H1 (cell line): Measurements from ENCODE around the gene ANXA8. TPM values are rescaled to one million over a fixed set of nuclear protein-coding genes. Genes with fewer than 3 reads are reported as not detected.

ENCODE experiments used
- CTCF ChIA-PET: fragments of 300-600 bp; sonication (Branson Sonifier 250); formaldehyde crosslinking; loops from one replicate; lab custom pipeline; 2021; ENCODE audit not compliant: partially characterized antibody; lab: Charles Lee
- POLR2A ChIA-PET: fragments of 300-600 bp; sonication (Branson Sonifier 250); formaldehyde crosslinking; loops from one replicate; lab custom pipeline; 2021; ENCODE audit warnings: inconsistent platforms; ENCODE audit not compliant: partially characterized antibody; lab: Charles Lee
- DNase-seq, 2 experiments: peaks; one replicate each; pipeline versions ENCODE4 v3.0.0 to v3.0.0-alpha.2; 2010 to 2022; ENCODE audit warnings: low spot score in 2 of 2, low read depth in 1 of 2, mixed read lengths in 1 of 2
- FAIRE-seq: peaks from 2 replicates; lab custom pipeline; 2011; peaks lifted over from hg19 to GRCh38; lab: Jason Lieb, UNC
- H2AFZ ChIP-seq: 2 replicates; pipeline ENCODE4 v1.8.1; 2012; ENCODE audit warnings: low read length, inconsistent platforms
- H2AK5ac ChIP-seq: 2 replicates; pipeline ENCODE4 v1.6.1; 2013; ENCODE audit warnings: low read depth, low read length
- H2BK120ac ChIP-seq: replicated peaks from 2 replicates; pipeline ENCODE3; 2013; ENCODE audit warnings: low read depth, low read length, inconsistent platforms
- H2BK12ac ChIP-seq: 2 replicates; pipeline ENCODE4 v1.6.1; 2013; ENCODE audit warnings: low read depth, low read length
- H2BK15ac ChIP-seq: 2 replicates; pipeline ENCODE4 v1.6.1; 2013; ENCODE audit warnings: low read length
- H2BK20ac ChIP-seq: 2 replicates; pipeline ENCODE4 v1.6.1; 2013; ENCODE audit warnings: low read length
- H2BK5ac ChIP-seq: 2 replicates; pipeline ENCODE4 v1.6.1; 2013; ENCODE audit warnings: low read depth, low read length
- H3K14ac ChIP-seq: 2 replicates; pipeline ENCODE4 v1.6.1; 2013; ENCODE audit warnings: inconsistent platforms; ENCODE audit not compliant: insufficient read length
- H3K18ac ChIP-seq: 2 replicates; pipeline ENCODE4 v1.6.1; 2013; ENCODE audit warnings: low read length; ENCODE audit errors: extremely low read depth
- H3K23ac ChIP-seq: 2 replicates; pipeline ENCODE4 v1.6.1; 2013; ENCODE audit warnings: inconsistent platforms; ENCODE audit not compliant: insufficient read length
- H3K23me2 ChIP-seq: 2 replicates; pipeline ENCODE4 v1.6.1; 2013; ENCODE audit warnings: low read depth, low read length
- H3K27ac ChIP-seq: 2 replicates; pipeline ENCODE4 v1.6.1; 2011; ENCODE audit warnings: low read depth, low read length, inconsistent platforms
- H3K27me3 ChIP-seq, 4 experiments: replicated peaks in 1 of 4; 1 replicate in 1 of 4; 2 replicates in 3 of 4; pipeline versions ENCODE4 v1.6.1 to v1.8.1; 2011 to 2013; ENCODE audit warnings: low read length in 3 of 4, mild to moderate bottlenecking in 3 of 4, inconsistent platforms in 2 of 4, mixed read lengths in 2 of 4, moderate library complexity in 1 of 4; ENCODE audit not compliant: control insufficient read depth in 3 of 4, insufficient read depth in 3 of 4; ENCODE audit errors: extremely low read depth in 1 of 4
- H3K36me3 ChIP-seq, 4 experiments: 2 replicates each; pipeline versions ENCODE4 v1.6.1 to v1.8.1; 2011 to 2013; ENCODE audit warnings: mild to moderate bottlenecking in 4 of 4, low read length in 3 of 4, moderate library complexity in 2 of 4, control low read depth in 1 of 4, inconsistent platforms in 1 of 4; ENCODE audit not compliant: insufficient read depth in 4 of 4, control insufficient read depth in 2 of 4
- H3K4ac ChIP-seq: replicated peaks from 2 replicates; pipeline ENCODE3; 2013; ENCODE audit warnings: low read length, low read depth, mixed read lengths, inconsistent platforms; ENCODE audit not compliant: insufficient read length
- H3K4me1 ChIP-seq, 4 experiments: replicated peaks in 1 of 4; 1 replicate in 1 of 4; 2 replicates in 3 of 4; pipeline versions ENCODE4 v1.6.1 to v1.8.1; 2011 to 2013; ENCODE audit warnings: low read length in 3 of 4, inconsistent platforms in 2 of 4, mixed read lengths in 1 of 4; ENCODE audit not compliant: insufficient read depth in 4 of 4, control insufficient read depth in 3 of 4
- H3K4me2 ChIP-seq, 2 experiments: 2 replicates each; pipeline versions ENCODE4 v1.6.1 to v1.8.1; 2011 to 2013; ENCODE audit warnings: low read depth in 2 of 2, low read length in 2 of 2, control low read depth in 1 of 2, inconsistent platforms in 1 of 2, mild to moderate bottlenecking in 1 of 2; ENCODE audit not compliant: insufficient read depth in 1 of 2
- H3K4me3 ChIP-seq, 4 experiments: fragments of 200-600, 300-600 bp in 1 of 4; sonication (generic), shearing (Covaris generic), sonication (Bioruptor Twin) in 1 of 4; 2 replicates each; pipeline versions ENCODE4 v1.5.1 to v1.8.1; 2011 to 2016; ENCODE audit warnings: low read length in 4 of 4, low read depth in 3 of 4, control low read depth in 2 of 4, inconsistent platforms in 2 of 4, mild to moderate bottlenecking in 2 of 4, mixed read lengths in 1 of 4, moderate library complexity in 1 of 4; ENCODE audit not compliant: insufficient read depth in 2 of 4; ENCODE audit errors: extremely low read depth in 1 of 4
- H3K56ac ChIP-seq: replicated peaks from 2 replicates; pipeline ENCODE3; 2013; ENCODE audit warnings: low read depth, mild to moderate bottlenecking, mixed read lengths, low read length, inconsistent platforms; ENCODE audit not compliant: insufficient read length
- H3K79me1 ChIP-seq: 2 replicates; pipeline ENCODE4 v1.6.1; 2013; ENCODE audit warnings: low read depth, low read length, control low read depth
- H3K79me2 ChIP-seq, 2 experiments: 2 replicates each; pipeline versions ENCODE4 v1.6.1 to v1.8.1; 2012 to 2013; ENCODE audit warnings: low read length in 2 of 2, mild to moderate bottlenecking in 2 of 2, inconsistent platforms in 1 of 2; ENCODE audit not compliant: insufficient read depth in 2 of 2, control insufficient read depth in 1 of 2
- H3K9ac ChIP-seq, 4 experiments: replicated peaks in 1 of 4; 1 replicate in 1 of 4; 2 replicates in 3 of 4; pipeline versions ENCODE4 v1.6.1 to v1.8.1; 2011 to 2013; ENCODE audit warnings: low read depth in 3 of 4, low read length in 3 of 4, control low read depth in 2 of 4, mild to moderate bottlenecking in 2 of 4, moderate library complexity in 2 of 4, inconsistent platforms in 1 of 4; ENCODE audit errors: extremely low read depth in 1 of 4
- H3K9me3 ChIP-seq, 2 experiments: 2 replicates each; pipeline versions ENCODE4 v1.6.1 to v1.8.1; 2012 to 2013; ENCODE audit warnings: mild to moderate bottlenecking in 2 of 2, moderate library complexity in 2 of 2, control low read depth in 1 of 2, inconsistent platforms in 1 of 2, low read depth in 1 of 2, low read length in 1 of 2, mixed read lengths in 1 of 2; ENCODE audit not compliant: insufficient read depth in 2 of 2
- H4K20me1 ChIP-seq, 2 experiments: replicated peaks in 1 of 2; 2 replicates each; pipeline versions ENCODE3 to v1.8.1; 2011 to 2013; ENCODE audit warnings: inconsistent platforms in 2 of 2, low read length in 2 of 2, mild to moderate bottlenecking in 1 of 2; ENCODE audit not compliant: insufficient read depth in 2 of 2, control insufficient read depth in 1 of 2
- H4K5ac ChIP-seq: 2 replicates; pipeline ENCODE4 v1.6.1; 2013; ENCODE audit warnings: low read length, low read depth, mixed read lengths, inconsistent platforms; ENCODE audit not compliant: insufficient read length
- H4K8ac ChIP-seq: 2 replicates; pipeline ENCODE4 v1.8.0; 2013; ENCODE audit warnings: mild to moderate bottlenecking, moderate library complexity, low read length, inconsistent platforms; ENCODE audit not compliant: insufficient read depth; ENCODE audit errors: extremely low read depth
- H4K91ac ChIP-seq: replicated peaks from 2 replicates; pipeline ENCODE3; 2013; ENCODE audit warnings: low read length, mixed read lengths, inconsistent platforms; ENCODE audit not compliant: insufficient read length
- BACH1 ChIP-seq: IDR thresholded peaks from 2 replicates; pipeline ENCODE4 v1.6.1; 2012; ENCODE audit warnings: low read length, improper control_type of control experiment
- CBX8 ChIP-seq: fragments of 300-800, 300-1000 bp; sonication (generic); IDR thresholded peaks from 2 replicates; pipeline ENCODE4 v1.7.1; 2016; ENCODE audit warnings: low read depth, low read length, borderline replicate concordance
- CEBPB ChIP-seq: IDR thresholded peaks from 2 replicates; pipeline ENCODE4 v1.6.1; 2012; ENCODE audit warnings: low read depth, low read length
- EP300 ChIP-seq, 2 experiments: IDR thresholded peaks; 1 replicate in 1 of 2; 2 replicates in 1 of 2; pipeline ENCODE4 v1.6.1; 2011 to 2012; ENCODE audit warnings: low read depth in 2 of 2, low read length in 2 of 2, mild to moderate bottlenecking in 2 of 2, borderline replicate concordance in 1 of 2, inconsistent platforms in 1 of 2, moderate library complexity in 1 of 2
- GABPA ChIP-seq: IDR thresholded peaks from 2 replicates; pipeline ENCODE4 v1.6.1; 2011; ENCODE audit warnings: mild to moderate bottlenecking, low read length, moderate library complexity, borderline replicate concordance; ENCODE audit not compliant: insufficient read depth
- GTF2F1 ChIP-seq: IDR thresholded peaks from 2 replicates; pipeline ENCODE4 v1.6.1; 2012; ENCODE audit warnings: low read depth, low read length, improper control_type of control experiment, borderline replicate concordance
- HDAC6 ChIP-seq: IDR thresholded peaks from one replicate; pipeline ENCODE4 v1.7.1; 2012; ENCODE audit warnings: low read depth, mild to moderate bottlenecking, inconsistent platforms, low read length, moderate library complexity
- PHF8 ChIP-seq: fragments of 200-600 bp; sonication (generic); conservative IDR thresholded peaks from 2 replicates; pipeline ENCODE4 v1.7.1; 2012; ENCODE audit warnings: low read depth, mild to moderate bottlenecking, inconsistent platforms, low read length, moderate library complexity
- POLR2AphosphoS5 ChIP-seq: IDR thresholded peaks from 2 replicates; pipeline ENCODE4 v1.6.1; 2011; ENCODE audit warnings: low read depth, low read length
- SP2 ChIP-seq: IDR thresholded peaks from 2 replicates; pipeline ENCODE4 v1.6.1; 2012; ENCODE audit warnings: mild to moderate bottlenecking, low read length, inconsistent platforms
- WGBS, 2 experiments: shearing (Covaris generic) in 1 of 2; methylation state at CpG; one replicate each; pipeline versions ENCODE4 v1.1.6 to v1.1.7; 2013 to 2015; ENCODE audit warnings: low lambda C conversion rate in 2 of 2, mixed read lengths in 2 of 2, inconsistent platforms in 1 of 2, low coverage in 1 of 2, missing lambda C conversion rate in 1 of 2; ENCODE audit not compliant: insufficient replicate concordance in 2 of 2, insufficient coverage in 1 of 2, insufficient read length in 1 of 2; ENCODE audit errors: extremely low coverage in 1 of 2, missing lambda C conversion rate in 1 of 2; 5-methylcytosine and 5-hydroxymethylcytosine counted together
- polyA plus RNA-seq, 7 experiments: library from polyadenylated mRNA; depleted of rRNA in 3 of 7; stranded (reverse) in 5 of 7; unstranded in 2 of 7; fragments of >200 nt in 5 of 7; fragments of 200-250 nt in 2 of 7; gene quantifications; 1 replicate in 5 of 7; 2 replicates in 1 of 7; 4 replicates in 1 of 7; pipeline versions ENCODE4 v1.2.1 to v1.2.3, GENCODE V29; 2011 to 2013; ENCODE audit warnings: missing spikeins in 2 of 7, mixed read lengths in 2 of 7
- total RNA-seq: library from RNA; stranded (reverse); fragmentation: NEBNext Ultra II Directional; extraction: Animal tissue kit (Norgen Biotek cat#: 25700); gene quantifications from 2 replicates; pipeline ENCODE4 v1.2.1, GENCODE V29; 2021
- TF ChIP-seq, protein P1 (sequence below): IDR thresholded peaks from 2 replicates; pipeline ENCODE4 v1.6.1; 2011; ENCODE audit warnings: low read length, improper control_type of control experiment

The ANXA8 gene
- total and polyA plus RNA-seq, 2 of the 8 experiments (the other 6 are each of a cell fraction or from before 2014, with no cell fraction given) = 0.15 TPM; not detected in 1

DNA sequence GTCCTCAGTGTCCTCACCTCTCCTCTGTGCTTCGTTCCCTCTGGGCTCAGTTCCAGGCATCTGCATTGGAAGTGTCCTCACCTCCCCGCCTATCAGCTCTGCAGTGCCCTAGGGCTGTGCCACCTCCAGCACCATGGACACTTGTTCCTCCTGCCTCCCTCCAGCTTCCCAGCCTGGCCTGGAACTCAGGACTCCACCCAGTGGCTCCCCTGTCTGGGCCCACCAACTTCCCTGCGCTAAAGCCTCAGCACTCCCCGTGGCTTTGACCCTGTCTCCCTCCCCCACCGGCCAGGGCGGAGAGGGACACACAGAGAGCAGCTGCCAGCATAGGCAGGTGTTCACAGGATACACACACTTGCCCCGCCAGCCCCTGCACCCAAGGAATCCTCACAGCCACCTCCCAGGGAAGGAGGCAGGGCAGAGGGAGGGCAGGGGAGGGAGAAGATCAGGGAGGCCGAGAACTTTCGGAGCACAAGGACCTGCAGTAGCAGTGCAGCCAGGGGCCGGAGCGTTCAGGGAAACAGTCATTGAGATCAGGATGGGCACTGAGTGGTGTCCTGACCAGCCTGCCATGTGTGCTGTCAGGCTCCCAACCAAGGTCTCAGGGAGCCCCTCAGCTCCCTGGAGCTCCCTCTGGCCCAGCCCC lies 31.3 kb downstream of the ANXA8 start:
- H2BK12ac ChIP-seq = 0 out of 2 replicates have a peak overlapping the region, but pooled peaks have one; percentile 90
- no peak overlapping the region for H3K4ac ChIP-seq
- H2AFZ ChIP-seq = peak overlapping the region; percentile 40; the same call in 1 of the 2 replicates
- ChIA-PET POLR2A (interaction anchor here (0.6 kb wide), 1 partner anchor 140 kb away, joined by 3 read pairs; no protein-coding TSS in a partner anchor), CTCF (interaction anchor here (1.2 to 1.3 kb wide), 2 partner anchors 10 to 91 kb away, joined by 3 read pairs; no protein-coding TSS in a partner anchor)
- DNase-seq (no peak), FAIRE-seq (no peak)
- H2AK5ac ChIP-seq = 0 out of 2 replicates have a peak overlapping the region, but pooled peaks have one; percentile 28
- peak overlapping the region; percentile 60; the same call in 1 of the 2 replicates for H3K18ac ChIP-seq
- no peak overlapping the region for H4K8ac ChIP-seq
- no peak overlapping the region for H3K14ac ChIP-seq
- peaks cover 0 to 7% (median 3%) of the 10 kb centered on the region in 4 experiments; a peak in 4 of 7 replicates for H3K4me1 ChIP-seq
- H4K20me1 ChIP-seq = peaks cover 0 to 9% of the 10 kb centered on the region in 2 experiments
- no peak overlapping the region for H3K4me2 ChIP-seq
- H3K79me1 ChIP-seq = no peaks in the 10 kb centered on the region
- no peak overlapping the region for H3K9ac ChIP-seq
- H3K23ac ChIP-seq = no peak overlapping the region
- no peak overlapping the region for H2BK20ac ChIP-seq
- 72% methylated on average over 8 of the region's 11 CpGs; no CpG with 5 or more reads in 1 of the 2 experiments for WGBS, 2 experiments
- H4K5ac ChIP-seq = no peak overlapping the region
- no peak overlapping the region for H3K27ac ChIP-seq
- no peak overlapping the region for H4K91ac ChIP-seq
- 0 out of 2 replicates have a peak overlapping the region, but pooled peaks have one; percentile 35 for H2BK5ac ChIP-seq
- no peak overlapping the region for H3K56ac ChIP-seq
- H3K27me3 ChIP-seq = no peaks in the 10 kb centered on the region
- no peak overlapping the region for H3K4me3 ChIP-seq
- H3K23me2 ChIP-seq = peaks cover 13% of the 10 kb centered on the region
- H2BK15ac ChIP-seq = peak overlapping the region; percentile 92; the same call in 1 of the 2 replicates
- H3K9me3 ChIP-seq = no peaks in the 10 kb centered on the region
- no peak overlapping the region for H2BK120ac ChIP-seq
- no peaks in the 10 kb centered on the region for H3K79me2 ChIP-seq
- H3K36me3 ChIP-seq = no peaks in the 10 kb centered on the region
- TF ChIP-seq CBX8 (no peak), POLR2AphosphoS5 (no peak), HDAC6 (no peak), BACH1 (no peak), GABPA (no peak), GTF2F1 (no peak), PHF8 (no peak), CEBPB (no peak), EP300 (IDR thresholded peaks at IDR 0.05; ENCODE audit: borderline replicate concordance in 1 of 2, low read depth in 2 of 2, low read length in 2 of 2) (no peak), SP2 (no peak)
- TF ChIP-seq, protein P1, sequence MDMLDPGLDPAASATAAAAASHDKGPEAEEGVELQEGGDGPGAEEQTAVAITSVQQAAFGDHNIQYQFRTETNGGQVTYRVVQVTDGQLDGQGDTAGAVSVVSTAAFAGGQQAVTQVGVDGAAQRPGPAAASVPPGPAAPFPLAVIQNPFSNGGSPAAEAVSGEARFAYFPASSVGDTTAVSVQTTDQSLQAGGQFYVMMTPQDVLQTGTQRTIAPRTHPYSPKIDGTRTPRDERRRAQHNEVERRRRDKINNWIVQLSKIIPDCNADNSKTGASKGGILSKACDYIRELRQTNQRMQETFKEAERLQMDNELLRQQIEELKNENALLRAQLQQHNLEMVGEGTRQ = no peak
